Activated T-cell treated with anti-CD3 and anti-CD28 coated beads, Interleukin-2, amount 50 U/mL, for 24 hours (primary cell): Measurements from ENCODE around the gene LYPLA2.
"Not testable (repeated sequence)": the region's sequence is repeated elsewhere in the genome, so short reads cannot be mapped to it uniquely, and the experiment has no call there.

Source experiments
- DNase-seq: peaks from one replicate; pipeline ENCODE4 v3.0.0-alpha.2; 2020
- H3K27ac Mint-ChIP-seq: 2 replicates; pipeline ENCODE4 v1.8.0; 2020; ENCODE audit warnings: mild to moderate bottlenecking, mixed read lengths
- H3K27me3 Mint-ChIP-seq: 2 replicates; pipeline ENCODE4 v1.8.0; 2020; ENCODE audit warnings: mixed read lengths
- H3K36me3 Mint-ChIP-seq: 2 replicates; pipeline ENCODE4 v1.8.0; 2020; ENCODE audit warnings: low read depth, mixed read lengths
- H3K4me1 Mint-ChIP-seq: 2 replicates; pipeline ENCODE4 v1.8.0; 2020; ENCODE audit warnings: low read depth, mixed read lengths
- H3K4me3 Mint-ChIP-seq: 2 replicates; pipeline ENCODE4 v1.8.0; 2020; ENCODE audit warnings: mild to moderate bottlenecking, moderate library complexity, mixed read lengths
- H3K9me3 Mint-ChIP-seq: 2 replicates; pipeline ENCODE4 v1.8.0; 2020; ENCODE audit warnings: mixed read lengths

LYPLA2 gene

GRCh38 chr1:23801876-23802275 lies 10.9 kb downstream of the LYPLA2 start:
- H3K27me3 Mint-ChIP-seq, result no peaks in the 10 kb centered on the region
- no peaks in the 10 kb centered on the region for H3K9me3 Mint-ChIP-seq
- H3K4me3 Mint-ChIP-seq, result peak overlapping the region; percentile 98
- peaks cover 34% of the 10 kb centered on the region for H3K36me3 Mint-ChIP-seq
- peaks cover 21% of the 10 kb centered on the region for H3K4me1 Mint-ChIP-seq
- H3K27ac Mint-ChIP-seq, result peak overlapping the region; percentile 51
- no peak for DNase-seq

- not testable (repeated sequence) for H3K4me3 Mint-ChIP-seq, H3K27me3 Mint-ChIP-seq, DNase-seq, H3K9me3 Mint-ChIP-seq
- Mint-ChIP-seq H3K27ac (peak overlapping the region; percentile 67), H3K4me1 (peaks cover 21% of the 10 kb centered on the region), H3K36me3 (peaks cover 26% of the 10 kb centered on the region)
These were observed 11.9 kb downstream of the LYPLA2 start for GRCh38 chr1:23802809-23803342.

GRCh38 chr1:23803674-23804073 lies 12.7 kb downstream of the LYPLA2 start:
- Mint-ChIP-seq H3K27ac (peak overlapping the region; percentile 61), H3K4me1 (peaks cover 21% of the 10 kb centered on the region), H3K4me3 (no peak overlapping the region), H3K9me3 (no peaks in the 10 kb centered on the region), H3K27me3 (no peaks in the 10 kb centered on the region), H3K36me3 (peaks cover 20% of the 10 kb centered on the region)
- DNase-seq, result no peak

GRCh38 chr1:23804183-23804835 lies 13.4 kb downstream of the LYPLA2 start:
- Mint-ChIP-seq H3K27ac (peak overlapping the region; percentile 61), H3K27me3 (no peaks in the 10 kb centered on the region), H3K36me3 (peaks cover 14% of the 10 kb centered on the region), H3K9me3 (no peaks in the 10 kb centered on the region), H3K4me3 (no peak overlapping the region), H3K4me1 (peaks cover 16% of the 10 kb centered on the region)
- no peak for DNase-seq

- peaks cover 8% of the 10 kb centered on the region for H3K36me3 Mint-ChIP-seq
- DNase-seq, result no peak
- peaks cover 14% of the 10 kb centered on the region for H3K4me1 Mint-ChIP-seq
- H3K27ac Mint-ChIP-seq, result peak overlapping the region; percentile 19
- no peaks in the 10 kb centered on the region for H3K27me3 Mint-ChIP-seq
- H3K9me3 Mint-ChIP-seq, result no peaks in the 10 kb centered on the region
- H3K4me3 Mint-ChIP-seq, result no peak overlapping the region
These were observed 14.1 kb downstream of the LYPLA2 start for GRCh38 chr1:23805025-23805424.

GRCh38 chr1:23806280-23806679 lies 15.3 kb downstream of the LYPLA2 start:
- H3K27ac Mint-ChIP-seq, result peak overlapping the region; percentile 26
- no peaks in the 10 kb centered on the region for H3K9me3 Mint-ChIP-seq
- DNase-seq, result no peak
- H3K27me3 Mint-ChIP-seq, result no peaks in the 10 kb centered on the region
- no peak overlapping the region for H3K4me3 Mint-ChIP-seq
- peaks cover 15% of the 10 kb centered on the region for H3K4me1 Mint-ChIP-seq
- peaks cover 4% of the 10 kb centered on the region for H3K36me3 Mint-ChIP-seq

GRCh38 chr1:23807453-23807852 lies 16.5 kb downstream of the LYPLA2 start:
- DNase-seq, result no peak
- Mint-ChIP-seq H3K36me3 (peaks cover 13% of the 10 kb centered on the region), H3K4me1 (peaks cover 7% of the 10 kb centered on the region), H3K4me3 (no peak overlapping the region), H3K27ac (peak overlapping the region; percentile 60), H3K27me3 (no peaks in the 10 kb centered on the region), H3K9me3 (no peaks in the 10 kb centered on the region)

GRCh38 chr1:23809751-23810171 lies 18.8 kb downstream of the LYPLA2 start:
- H3K4me1 Mint-ChIP-seq, result peaks cover 7% of the 10 kb centered on the region
- no peaks in the 10 kb centered on the region for H3K9me3 Mint-ChIP-seq
- no peaks in the 10 kb centered on the region for H3K27me3 Mint-ChIP-seq
- DNase-seq, result peak; percentile 86
- H3K4me3 Mint-ChIP-seq, result no peak overlapping the region
- peaks cover 31% of the 10 kb centered on the region for H3K36me3 Mint-ChIP-seq
- no peak overlapping the region for H3K27ac Mint-ChIP-seq

- Mint-ChIP-seq H3K4me1 (peaks cover 7% of the 10 kb centered on the region), H3K4me3 (no peak overlapping the region), H3K27ac (no peak overlapping the region), H3K9me3 (no peaks in the 10 kb centered on the region), H3K36me3 (peaks cover 38% of the 10 kb centered on the region), H3K27me3 (no peaks in the 10 kb centered on the region)
- peak; percentile 69 for DNase-seq
These were observed 20.0 kb downstream of the LYPLA2 start for GRCh38 chr1:23810818-23811540.

- Mint-ChIP-seq H3K4me3 (no peak overlapping the region), H3K27ac (no peak overlapping the region), H3K27me3 (no peaks in the 10 kb centered on the region), H3K9me3 (no peaks in the 10 kb centered on the region), H3K36me3 (peaks cover 61% of the 10 kb centered on the region), H3K4me1 (peaks cover 11% of the 10 kb centered on the region)
- no peak for DNase-seq
These were observed 23.1 kb downstream of the LYPLA2 start for GRCh38 chr1:23814016-23814415.

- no peak for DNase-seq
- Mint-ChIP-seq H3K36me3 (peaks cover 63% of the 10 kb centered on the region), H3K4me3 (no peak overlapping the region), H3K27ac (no peak overlapping the region), H3K4me1 (peaks cover 4% of the 10 kb centered on the region), H3K9me3 (no peaks in the 10 kb centered on the region), H3K27me3 (no peaks in the 10 kb centered on the region)
These were observed 25.4 kb downstream of the LYPLA2 start for GRCh38 chr1:23816361-23816760.

- peak overlapping the region; percentile 44 for H3K27ac Mint-ChIP-seq
- peaks cover 4% of the 10 kb centered on the region for H3K4me1 Mint-ChIP-seq
- H3K9me3 Mint-ChIP-seq, result no peaks in the 10 kb centered on the region
- H3K4me3 Mint-ChIP-seq, result no peak overlapping the region
- H3K27me3 Mint-ChIP-seq, result no peaks in the 10 kb centered on the region
- DNase-seq, result no peak
- peaks cover 58% of the 10 kb centered on the region for H3K36me3 Mint-ChIP-seq
These were observed 26.0 kb downstream of the LYPLA2 start for GRCh38 chr1:23816906-23817305.

GRCh38 chr1:23817633-23818032 lies 26.7 kb downstream of the LYPLA2 start:
- no peak for DNase-seq
- H3K9me3 Mint-ChIP-seq, result no peaks in the 10 kb centered on the region
- no peak overlapping the region for H3K27ac Mint-ChIP-seq
- peaks cover 4% of the 10 kb centered on the region for H3K4me1 Mint-ChIP-seq
- H3K36me3 Mint-ChIP-seq, result peaks cover 53% of the 10 kb centered on the region
- H3K27me3 Mint-ChIP-seq, result no peaks in the 10 kb centered on the region
- H3K4me3 Mint-ChIP-seq, result no peak overlapping the region

GRCh38 chr1:23823767-23824166 lies 32.8 kb downstream of the LYPLA2 start:
- peak overlapping the region; percentile 27 for H3K27ac Mint-ChIP-seq

GRCh38 chr1:23824711-23825075 lies 33.7 kb downstream of the LYPLA2 start:
- Mint-ChIP-seq H3K4me3 (peak overlapping the region; percentile 99), H3K4me1 (peaks cover 20% of the 10 kb centered on the region), H3K27ac (peak overlapping the region; percentile 97), H3K9me3 (no peaks in the 10 kb centered on the region), H3K36me3 (peaks cover 15% of the 10 kb centered on the region), H3K27me3 (no peaks in the 10 kb centered on the region)
- DNase-seq, result no peak

More at GRCh38 chr1:23823767-23824166, 32.8 kb downstream of the LYPLA2 start:
- H3K27me3 Mint-ChIP-seq, result no peaks in the 10 kb centered on the region
- H3K4me1 Mint-ChIP-seq, result peaks cover 20% of the 10 kb centered on the region
- no peaks in the 10 kb centered on the region for H3K9me3 Mint-ChIP-seq
- peaks cover 15% of the 10 kb centered on the region for H3K36me3 Mint-ChIP-seq
- no peak for DNase-seq
- H3K4me3 Mint-ChIP-seq, result peak overlapping the region; percentile 99
